SH-SY5Y (cell line): ENCODE measurements around the gene NAA40.

Experiments
- GATA2 ChIP-seq: IDR thresholded peaks from 2 replicates; pipeline ENCODE4 v1.6.1; 2011; ENCODE audit warnings: mild to moderate bottlenecking, low read depth, low read length
- GATA3 ChIP-seq: IDR thresholded peaks from 2 replicates; pipeline ENCODE4 v1.6.1; 2011; ENCODE audit warnings: low read depth, mild to moderate bottlenecking, low read length, moderate library complexity

GRCh38 chr11:64000740-64001483, 62.1 kb downstream of the NAA40 start:
- no peak for TF ChIP-seq GATA2
- no peak for TF ChIP-seq GATA3
